GM23248 (cell line): ENCODE data around the gene KRT80.

Source experiments
- EZH2 ChIP-seq: fragments of 200-600 bp; sonication (generic); IDR thresholded peaks from 2 replicates; pipeline ENCODE4 v1.6.1; 2018; ENCODE audit warnings: antibody characterized with exemption, mild to moderate bottlenecking; ENCODE audit not compliant: insufficient read depth, poor library complexity, severe bottlenecking
- EZH2phosphoT487 ChIP-seq: fragments of 200-600 bp; sonication (generic); IDR thresholded peaks from 2 replicates; pipeline ENCODE4 v1.6.1; 2018; ENCODE audit warnings: antibody characterized with exemption, moderate library complexity, mild to moderate bottlenecking, low read depth; ENCODE audit not compliant: insufficient read depth

DNA sequence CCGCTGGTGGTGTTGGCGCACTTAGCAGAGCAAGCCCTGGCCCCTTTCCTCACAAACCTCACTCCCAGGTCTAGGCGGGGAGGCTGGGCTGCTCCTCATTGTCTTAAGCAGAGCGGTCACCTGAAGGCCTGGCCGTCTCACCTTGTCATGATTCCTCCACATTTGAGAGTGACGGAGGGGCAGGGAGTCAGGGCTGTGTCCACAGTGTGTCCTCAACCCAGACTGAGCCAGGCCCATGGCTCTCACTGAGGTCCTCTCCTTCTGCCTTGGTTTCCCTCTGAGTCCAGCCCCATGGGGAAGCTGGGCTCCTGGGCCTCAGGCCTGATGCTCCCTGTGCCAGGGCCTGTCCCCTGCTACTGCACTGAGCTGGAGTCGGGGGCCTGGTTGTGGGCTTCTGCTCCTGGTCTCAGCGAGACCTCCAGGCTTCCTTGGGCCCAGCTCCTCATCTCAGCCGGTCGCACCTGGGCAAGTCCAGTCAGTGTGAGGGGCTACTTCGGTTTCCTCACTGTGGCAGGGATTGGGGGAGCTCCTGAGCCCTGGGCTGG, 44.9 kb downstream of the KRT80 start:
- TF ChIP-seq EZH2: no peak
- TF ChIP-seq EZH2phosphoT487: no peak
